ENCODE results near the gene RAB7A. TPM values are rescaled to one million over a fixed set of nuclear protein-coding genes. Genes with fewer than 3 reads are reported as not detected.

Gene RAB7A
- total and polyA plus RNA-seq, 11 donors: 143 to 343 (median 253) TPM

DNA sequence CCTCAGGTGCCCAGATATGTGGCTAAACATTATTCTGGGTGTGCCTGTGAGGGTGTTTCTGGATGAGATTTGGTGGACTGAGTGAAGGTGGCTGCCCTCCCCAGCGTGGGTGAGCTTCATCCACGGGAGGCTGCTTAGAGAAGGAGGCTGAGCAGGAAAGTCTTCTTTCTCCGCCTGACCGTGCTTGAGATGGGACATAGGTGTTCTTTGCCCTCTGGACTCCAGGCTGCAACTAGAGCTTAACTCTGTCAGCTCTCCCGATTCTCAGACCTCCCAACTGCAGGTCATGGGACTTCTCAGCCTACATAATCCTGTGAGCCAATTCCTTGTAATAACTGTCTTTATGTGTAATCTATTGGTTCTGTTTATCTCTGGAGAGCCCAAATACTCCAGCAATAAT, 34.1 kb downstream of the RAB7A start:
- TF ChIP-seq POLR2A (IDR thresholded peaks at IDR 0.05) (no peak), CTCF (IDR thresholded peaks at IDR 0.05) (no peak)
- peaks cover 0 to 62% (median 40%) of the 10 kb centered on the region in 12 donors for H3K4me1 ChIP-seq

GRCh38 chr3:128760881-128761280, 34.9 kb downstream of the RAB7A start:
- TF ChIP-seq POLR2A (IDR thresholded peaks at IDR 0.05): no peak
- no peak for TF ChIP-seq CTCF (IDR thresholded peaks at IDR 0.05)
- Histone ChIP-seq H3K4me1 (peaks cover 0 to 62% (median 40%) of the 10 kb centered on the region in 12 donors), H3K27ac (peak overlapping the region in 7 of 12 donors; percentile 1 to 60 (median 5)), H3K36me3 (peaks cover 0 to 11% (median 0%) of the 10 kb centered on the region in 9 donors), H3K4me3 (no peak overlapping the region), H3K9me3 (peaks cover 0 to 9% (median 0%) of the 10 kb centered on the region in 12 donors), H3K27me3 (no peaks in the 10 kb centered on the region)
- DNase-seq (no peak), ATAC-seq (no peak)
- intact Hi-C loops (cut with DNase I): no loop called here
- 64 to 78% (median 73%) methylated on average over 3 of the region's 3 CpGs for WGBS, 4 donors

More for the DNA sequence above, 34.1 kb downstream of the RAB7A start:
- Histone ChIP-seq H3K4me3 (no peak overlapping the region), H3K36me3 (peaks cover 0 to 8% (median 0%) of the 10 kb centered on the region in 9 donors), H3K27me3 (no peaks in the 10 kb centered on the region), H3K27ac (peak overlapping the region in 4 of 12 donors; percentile 16 to 60 (median 44)), H3K9me3 (peaks cover 0 to 10% (median 0%) of the 10 kb centered on the region in 12 donors)
- ATAC-seq (peak in 1 of 4 donors; percentile 7), DNase-seq (no peak)
- 75 to 92% (median 89%) methylated on average over 5 of the region's 5 CpGs for WGBS, 4 donors
- intact Hi-C loops (cut with DNase I): no loop called here

DNA sequence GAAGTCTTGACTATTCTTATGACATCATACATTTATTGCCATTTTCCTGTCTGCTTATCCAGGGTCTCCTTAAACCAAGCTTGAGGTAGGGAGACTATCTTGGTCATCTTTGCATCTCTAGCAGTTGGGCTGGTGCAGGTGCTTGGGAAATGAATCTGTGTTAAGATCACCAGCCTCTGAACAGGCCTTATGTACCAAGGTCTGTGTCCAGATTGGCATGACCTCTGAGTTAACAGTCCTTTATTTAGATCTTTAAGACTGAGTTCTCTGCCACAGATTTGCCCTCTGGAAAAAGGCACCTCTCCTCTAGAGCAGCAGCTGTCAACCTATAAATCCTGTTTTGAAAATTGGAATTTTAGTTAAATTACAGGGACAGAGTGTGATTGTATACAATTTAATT, 35.4 kb downstream of the RAB7A start:
- no peak for DNase-seq
- Histone ChIP-seq H3K4me1 (peaks cover 0 to 65% (median 42%) of the 10 kb centered on the region in 12 donors), H3K27me3 (no peaks in the 10 kb centered on the region), H3K27ac (peak overlapping the region in 7 of 12 donors; percentile 1 to 60 (median 5)), H3K36me3 (peaks cover 0 to 11% (median 0%) of the 10 kb centered on the region in 9 donors), H3K9me3 (peaks cover 0 to 4% (median 0%) of the 10 kb centered on the region in 12 donors), H3K4me3 (no peak overlapping the region)
- ATAC-seq: peak in 2 of 4 donors; percentile 27 to 40
- intact Hi-C loops (cut with DNase I): no loop called here
- no peak for TF ChIP-seq CTCF (IDR thresholded peaks at IDR 0.05)
- TF ChIP-seq POLR2A (IDR thresholded peaks at IDR 0.05): no peak

DNA sequence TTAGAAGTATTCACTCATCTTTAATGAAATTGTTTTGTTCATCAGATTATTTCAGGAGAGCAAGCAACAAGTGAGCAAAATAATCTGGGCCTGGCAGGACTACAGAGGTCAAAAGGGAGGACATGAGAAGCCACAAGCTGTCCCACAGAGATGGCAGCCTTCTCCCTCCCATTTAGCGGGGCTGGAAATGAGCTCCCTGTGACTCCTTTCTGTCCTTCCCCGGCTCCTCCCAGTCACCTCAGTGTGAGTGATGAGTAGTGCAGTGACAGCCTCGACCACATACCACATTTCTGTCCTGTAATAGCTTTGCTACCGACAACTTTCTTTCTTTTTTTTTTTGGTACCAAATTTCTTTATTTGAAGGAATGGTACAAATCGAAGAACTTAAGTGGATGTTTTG, 38.0 kb downstream of the RAB7A start:
- peaks cover 0 to 11% (median 0%) of the 10 kb centered on the region in 9 donors for H3K36me3 ChIP-seq
- DNase-seq (peak in 4 of 5 donors; percentile 36 to 52 (median 44)), ATAC-seq (peak; percentile 62 to 83 (median 77))
- H3K27ac ChIP-seq: peak overlapping the region in 8 of 12 donors; percentile 11 to 60 (median 34)
- H3K9me3 ChIP-seq: no peaks in the 10 kb centered on the region
- no peaks in the 10 kb centered on the region for H3K27me3 ChIP-seq
- 56 to 68% (median 62%) methylated on average over 5 of the region's 5 CpGs for WGBS, 4 donors
- peaks cover 0 to 85% (median 64%) of the 10 kb centered on the region in 12 donors for H3K4me1 ChIP-seq
- no peak overlapping the region for H3K4me3 ChIP-seq
- intact Hi-C loops (cut with DNase I): no loop called here
- no peak for TF ChIP-seq POLR2A (IDR thresholded peaks at IDR 0.05)
- TF ChIP-seq CTCF (IDR thresholded peaks at IDR 0.05): no peak
